OCI-LY1 (cell line): ENCODE results near the gene CPD.

Experiments
- CTCF ChIP-seq: fragments of 200-600 bp; sonication (generic), shearing (Covaris generic); IDR thresholded peaks from 2 replicates; pipeline ENCODE4 v1.5.1; 2017; ENCODE audit warnings: mild to moderate bottlenecking, antibody characterized with exemption, low read length, moderate library complexity, mixed read lengths
- EZH2 ChIP-seq: fragments of 200-600 bp; sonication (generic), shearing (Covaris generic); IDR thresholded peaks from 2 replicates; pipeline ENCODE4 v1.8.0; 2017; ENCODE audit warnings: borderline replicate concordance, mixed run types, mild to moderate bottlenecking, antibody characterized with exemption, low read length, moderate library complexity, mixed read lengths

GRCh38 chr17:30377574-30378240, 1.0 kb upstream of the CPD start:
- TF ChIP-seq CTCF (no peak), EZH2 (no peak)
